Common myeloid progenitor, CD34-positive (primary cell): ENCODE results near the gene PFKFB3.
A peak's percentile ranks its signal among the peaks of the same experiment; 100 is the strongest.
"Not testable (repeated sequence)": the region's sequence is repeated elsewhere in the genome, so short reads cannot be mapped to it uniquely, and the experiment has no call there.

Experiments used
- CTCF ChIA-PET: fragments of 350-600 bp; sonication (Branson Sonifier 250); formaldehyde crosslinking; loops from one replicate; lab custom pipeline; 2021; ENCODE audit warnings: antibody characterized with exemption; lab: Charles Lee
- POLR2A ChIA-PET: fragments of 350-600 bp; sonication (Branson Sonifier 250); formaldehyde crosslinking; loops from one replicate; lab custom pipeline; 2021; ENCODE audit warnings: antibody characterized with exemption; lab: Charles Lee
- DNase-seq, 3 donors: peaks; one replicate each; pipeline versions ENCODE4 v3.0.0 to v3.0.0-alpha.2; 2013
- H3K27ac ChIP-seq, 2 experiments: 1 replicate in 1 of 2; 2 replicates in 1 of 2; pipeline ENCODE4 v1.7.0; 2013; ENCODE audit warnings: inconsistent platforms in 2 of 2, low read length in 2 of 2, mild to moderate bottlenecking in 2 of 2, low read depth in 1 of 2, moderate library complexity in 1 of 2; ENCODE audit not compliant: severe bottlenecking in 2 of 2, insufficient read depth in 1 of 2, poor library complexity in 1 of 2
- H3K27me3 ChIP-seq, 5 experiments: replicated peaks in 2 of 5; 1 replicate in 3 of 5; 2 replicates in 2 of 5; pipeline versions ENCODE4 v1.6.1 to v1.7.0; 2013; ENCODE audit warnings: low read length in 4 of 5, mild to moderate bottlenecking in 2 of 5, moderate library complexity in 2 of 5, inconsistent platforms in 1 of 5; ENCODE audit not compliant: insufficient read depth in 5 of 5, control insufficient read depth in 4 of 5
- H3K36me3 ChIP-seq, 4 experiments: 1 replicate in 2 of 4; 2 replicates in 2 of 4; pipeline versions ENCODE4 v1.6.1 to v1.7.0; 2013; ENCODE audit warnings: low read length in 3 of 4, control low read depth in 1 of 4, mild to moderate bottlenecking in 1 of 4; ENCODE audit not compliant: control insufficient read depth in 4 of 4, insufficient read depth in 4 of 4
- H3K4me1 ChIP-seq, 4 experiments: 1 replicate in 3 of 4; 2 replicates in 1 of 4; pipeline versions ENCODE4 v1.6.1 to v1.7.1; 2013; ENCODE audit warnings: low read length in 3 of 4, mild to moderate bottlenecking in 3 of 4, control low read depth in 1 of 4, inconsistent platforms in 1 of 4, moderate library complexity in 1 of 4; ENCODE audit not compliant: control insufficient read depth in 4 of 4, insufficient read depth in 4 of 4; ENCODE audit errors: control extremely low read depth in 1 of 4
- H3K4me3 ChIP-seq, 7 experiments: 1 replicate in 4 of 7; 2 replicates in 3 of 7; pipeline versions ENCODE4 v1.5.1 to v1.7.0; 2013; ENCODE audit warnings: mild to moderate bottlenecking in 7 of 7, low read length in 6 of 7, moderate library complexity in 6 of 7, inconsistent platforms in 2 of 7, low read depth in 2 of 7, control low read depth in 1 of 7; ENCODE audit not compliant: insufficient read depth in 4 of 7, control insufficient read depth in 1 of 7; ENCODE audit errors: extremely low read depth in 1 of 7
- H3K9me3 ChIP-seq, 5 experiments: 1 replicate in 4 of 5; 2 replicates in 1 of 5; pipeline versions ENCODE4 v1.6.1 to v1.7.1; 2013; ENCODE audit warnings: low read length in 4 of 5, mild to moderate bottlenecking in 2 of 5, inconsistent platforms in 1 of 5, low read depth in 1 of 5, moderate library complexity in 1 of 5; ENCODE audit not compliant: control insufficient read depth in 4 of 5, insufficient read depth in 2 of 5; ENCODE audit errors: control extremely low read depth in 1 of 5
- WGBS: methylation state at CpG from one replicate; pipeline ENCODE4 v1.1.5; 2013; ENCODE audit not compliant: insufficient coverage; 5-methylcytosine and 5-hydroxymethylcytosine counted together

Gene PFKFB3

DNA sequence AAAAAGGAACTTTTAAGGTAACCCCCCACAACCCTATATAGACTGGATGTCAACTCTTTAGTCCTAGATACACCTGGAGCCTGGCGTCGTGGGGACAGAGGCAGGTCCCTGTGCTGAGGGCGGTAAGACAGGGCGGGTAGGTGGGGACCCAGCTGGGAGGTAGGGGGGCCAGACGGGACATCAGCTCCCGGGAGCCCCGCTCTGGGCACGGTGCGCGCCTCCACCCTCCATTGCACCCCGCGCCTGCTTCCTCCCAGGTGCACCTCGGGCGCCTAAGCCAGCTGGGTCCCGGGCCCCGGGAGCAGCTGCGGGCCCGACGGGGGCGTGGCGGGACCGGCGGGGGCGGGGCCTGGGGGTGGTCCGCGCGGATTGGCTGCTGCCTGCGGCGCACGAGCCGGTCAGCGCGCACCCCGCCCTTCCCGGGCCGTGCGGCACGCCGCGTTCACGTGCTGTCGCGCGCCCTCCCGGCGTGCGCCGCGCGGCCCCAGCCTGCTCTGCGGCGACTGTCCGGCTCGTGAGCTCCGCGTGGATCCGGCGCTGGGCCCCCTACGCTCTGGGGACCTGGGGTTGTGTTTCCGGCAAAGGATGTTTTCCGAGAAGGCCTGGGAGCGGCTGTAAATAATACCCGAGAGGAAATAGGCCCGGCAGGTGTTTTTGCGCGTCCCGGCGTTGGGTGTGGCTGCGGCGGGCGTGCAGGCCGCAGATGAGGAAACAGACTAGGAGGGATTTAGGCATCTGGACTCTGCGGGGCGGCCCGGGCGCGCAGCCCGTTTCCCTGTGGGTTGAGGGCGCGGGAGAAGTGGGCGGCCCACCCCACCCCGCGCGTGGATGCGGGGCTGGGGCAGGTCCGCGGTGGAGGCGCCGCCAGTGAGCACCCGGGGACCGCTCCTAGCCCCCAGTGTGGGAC is 39.1 kb upstream of the PFKFB3 start:
- peak overlapping the region; percentile 50 to 91 for H3K27ac ChIP-seq
- peak; percentile 93 to 98 (median 96) for DNase-seq
- ChIA-PET CTCF (interaction anchor here (1.1 to 2.9 kb wide), 5 partner anchors 9 to 29 kb away, joined by 3 to 34 read pairs (median 5); no protein-coding TSS in a partner anchor), POLR2A (interaction anchor here (0.8 to 1.7 kb wide), 8 partner anchors 9 to 40 kb away, joined by 3 to 10 read pairs (median 6); partner anchors contain the start of gene PFKFB3)
- H3K27me3 ChIP-seq = no peaks in the 10 kb centered on the region
- WGBS = 0% methylated on average over 83 of the region's 91 CpGs
- H3K4me1 ChIP-seq = peaks cover 5 to 46% (median 34%) of the 10 kb centered on the region in 4 experiments
- H3K9me3 ChIP-seq = no peaks in the 10 kb centered on the region
- H3K36me3 ChIP-seq = peaks cover 0 to 15% (median 2%) of the 10 kb centered on the region in 4 experiments
- H3K4me3 ChIP-seq = peak overlapping the region in 6 of 7 experiments; percentile 29 to 81 (median 66)

- 46% methylated on average over 12 of the region's 16 CpGs for WGBS
- CTCF ChIA-PET = interaction anchor here (2.9 kb wide), 1 partner anchor 12 kb away, joined by 34 read pairs; no protein-coding TSS in a partner anchor
- Histone ChIP-seq H3K4me1 (peaks cover 5 to 46% (median 38%) of the 10 kb centered on the region in 4 experiments), H3K36me3 (peaks cover 0 to 15% (median 2%) of the 10 kb centered on the region in 4 experiments), H3K27me3 (no peaks in the 10 kb centered on the region), H3K27ac (peak overlapping the region; percentile 40 to 91), H3K4me3 (peak overlapping the region in 6 of 7 experiments; percentile 38 to 78 (median 66)), H3K9me3 (no peaks in the 10 kb centered on the region)
- peak in 1 of 3 donors; percentile 20 for DNase-seq
- POLR2A ChIA-PET = interaction anchor here (0.9 to 1.5 kb wide), 3 partner anchors 8 to 38 kb away, joined by 3 to 7 read pairs (median 5); partner anchors contain the start of gene PFKFB3
Observed at GRCh38 chr10:6164271-6165095, 38.2 kb upstream of the PFKFB3 start.

GRCh38 chr10:6165221-6165725 is 37.5 kb upstream of the PFKFB3 start:
- DNase-seq = no peak
- CTCF ChIA-PET = interaction anchor here (1.2 to 2.3 kb wide), 4 partner anchors 14 to 37 kb away, joined by 3 to 10 read pairs (median 6); partner anchors contain the start of gene PFKFB3
- 93% methylated on average over 2 of the region's 6 CpGs for WGBS
- no peak overlapping the region for H3K4me3 ChIP-seq
- H3K27ac ChIP-seq = no peak overlapping the region
- peaks cover 0 to 15% (median 2%) of the 10 kb centered on the region in 4 experiments for H3K36me3 ChIP-seq
- POLR2A ChIA-PET = no interaction called here
- H3K9me3 ChIP-seq = no peaks in the 10 kb centered on the region
- H3K4me1 ChIP-seq = peaks cover 5 to 54% (median 46%) of the 10 kb centered on the region in 4 experiments
- H3K27me3 ChIP-seq = no peaks in the 10 kb centered on the region

- WGBS = 96% methylated on average over 8 of the region's 15 CpGs
- DNase-seq, H3K4me3 ChIP-seq, POLR2A ChIA-PET, H3K27me3 ChIP-seq, H3K9me3 ChIP-seq, H3K27ac ChIP-seq: not testable (repeated sequence)
- peaks cover 5 to 61% (median 51%) of the 10 kb centered on the region in 4 experiments for H3K4me1 ChIP-seq
- CTCF ChIA-PET = interaction anchor here (0.9 to 2.3 kb wide), 5 partner anchors 15 to 72 kb away, joined by 3 to 10 read pairs (median 6); partner anchors contain the start of gene PFKFB3
- peaks cover 0 to 15% (median 2%) of the 10 kb centered on the region in 4 experiments for H3K36me3 ChIP-seq
Observed at GRCh38 chr10:6165933-6166332, 36.8 kb upstream of the PFKFB3 start.

GRCh38 chr10:6167456-6167855 is 35.3 kb upstream of the PFKFB3 start:
- no peak overlapping the region for H3K27ac ChIP-seq
- no peaks in the 10 kb centered on the region for H3K9me3 ChIP-seq

DNA sequence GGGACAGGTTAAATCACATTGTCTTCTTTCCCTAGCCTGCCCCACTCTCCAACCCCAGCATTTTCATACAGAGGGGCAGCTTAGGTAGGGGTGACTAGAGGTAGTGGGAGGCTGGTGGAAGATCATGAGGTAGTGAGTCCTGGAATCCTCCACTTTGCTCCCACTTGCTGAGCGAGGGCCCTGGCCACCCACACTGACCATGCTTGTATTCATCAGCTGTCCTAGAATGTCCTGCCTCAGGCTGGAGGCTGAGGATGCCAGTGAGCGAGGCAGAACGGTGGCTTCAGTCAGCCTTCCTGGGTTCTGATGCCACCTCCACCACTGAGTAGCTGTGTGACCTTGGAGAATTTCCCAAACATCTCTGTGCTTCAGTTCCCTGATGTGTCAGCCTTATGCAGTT is 34.6 kb upstream of the PFKFB3 start:
- WGBS = 98% methylated on average over 3 of the region's 3 CpGs
- Histone ChIP-seq H3K27ac (no peak overlapping the region), H3K4me3 (no peak overlapping the region), H3K36me3 (peaks cover 0 to 26% (median 2%) of the 10 kb centered on the region in 4 experiments), H3K9me3 (no peaks in the 10 kb centered on the region), H3K4me1 (peaks cover under 1 to 69% (median 64%) of the 10 kb centered on the region in 4 experiments), H3K27me3 (no peaks in the 10 kb centered on the region)
- POLR2A ChIA-PET = no interaction called here
- no peak for DNase-seq
- CTCF ChIA-PET = interaction anchor here (0.6 to 1.6 kb wide), 9 partner anchors 9 to 238 kb away, joined by 3 to 6 read pairs (median 4); partner anchors contain the start of gene PFKFB3

More at GRCh38 chr10:6167456-6167855, 35.3 kb upstream of the PFKFB3 start:
- 75% methylated on average over 1 of the region's 2 CpGs for WGBS
- Histone ChIP-seq H3K27me3 (no peaks in the 10 kb centered on the region), H3K36me3 (peaks cover 0 to 21% (median 2%) of the 10 kb centered on the region in 4 experiments), H3K4me3 (no peak overlapping the region), H3K4me1 (peaks cover 5 to 69% (median 64%) of the 10 kb centered on the region in 4 experiments)
- ChIA-PET CTCF (interaction anchor here (0.6 to 2.3 kb wide), 11 partner anchors 9 to 239 kb away, joined by 3 to 7 read pairs (median 4); partner anchors contain the start of gene PFKFB3), POLR2A (no interaction called here)
- DNase-seq = no peak
